Stimulated activated CD4-positive, alpha-beta T cell treated with anti-CD3 and anti-CD28 coated beads, TNF-alpha, amount 100 ng/mL, for 24 hours (primary cell): ENCODE results near the gene KHSRP.

ENCODE experiments used
- DNase-seq, 3 experiments: peaks; one replicate each; pipeline ENCODE4 v3.0.0-alpha.2; 2020; ENCODE audit warnings: low read depth in 3 of 3

Gene KHSRP

GRCh38 chr19:6393074-6393982 is 31.3 kb downstream of the KHSRP start, which contains the start of gene GTF2F1:
Gene GTF2F1, minus strand, starts transcription at chr19:6393164. Its CDS starts 169 bp downstream, at chr19:6392995.
- DNase-seq = peak; percentile 88 to 91 (median 90)

- DNase-seq = no peak
These were observed 32.2 kb downstream of the KHSRP start for GRCh38 chr19:6392221-6393073.

GRCh38 chr19:6387372-6387771 is 37.2 kb downstream of the KHSRP start:
- no peak for DNase-seq

- DNase-seq = no peak
These were observed 40.2 kb downstream of the KHSRP start for GRCh38 chr19:6384381-6384780.

- no peak for DNase-seq
These were observed 41.4 kb downstream of the KHSRP start for GRCh38 chr19:6383188-6383587.

- DNase-seq = no peak
These were observed 43.4 kb downstream of the KHSRP start for GRCh38 chr19:6381030-6381750.

GRCh38 chr19:6379744-6380143 is 44.9 kb downstream of the KHSRP start:
- no peak for DNase-seq

GRCh38 chr19:6378486-6378885 is 46.1 kb downstream of the KHSRP start:
- DNase-seq = no peak

- no peak for DNase-seq
These were observed 46.6 kb downstream of the KHSRP start for GRCh38 chr19:6378041-6378440.

GRCh38 chr19:6376512-6377190 is 48.0 kb downstream of the KHSRP start:
- DNase-seq = no peak

- no peak for DNase-seq
These were observed 49.1 kb downstream of the KHSRP start, which contains the start of gene PSPN for GRCh38 chr19:6375411-6376010. Gene PSPN, minus strand, starts transcription at chr19:6375933. Its CDS starts 84 bp downstream, at chr19:6375849.

- no peak for DNase-seq
These were observed 49.8 kb downstream of the KHSRP start for GRCh38 chr19:6374711-6375410.

GRCh38 chr19:6374161-6374709 is 50.4 kb downstream of the KHSRP start:
- DNase-seq = no peak

- DNase-seq = no peak
These were observed 50.9 kb downstream of the KHSRP start for GRCh38 chr19:6373813-6374108.

GRCh38 chr19:6373096-6373812 is 51.4 kb downstream of the KHSRP start:
- DNase-seq = peak; percentile 98 to 100 (median 99)

GRCh38 chr19:6372594-6373095 is 52.0 kb downstream of the KHSRP start, which contains the start of gene ALKBH7:
Gene ALKBH7, plus strand, starts transcription at chr19:6372794. Its CDS starts 27 bp downstream, at chr19:6372821.
- DNase-seq = peak; percentile 88 to 95 (median 94)

- DNase-seq = no peak
These were observed 60.3 kb downstream of the KHSRP start for GRCh38 chr19:6364353-6364752.
